GM12874 (cell line): ENCODE results near the gene FRRS1L.
A peak's percentile ranks its signal among the peaks of the same experiment; 100 is the strongest.

ENCODE experiments used
- CTCF ChIP-seq: IDR thresholded peaks from 2 replicates; pipeline ENCODE4 v1.5.1; 2011; ENCODE audit warnings: low read depth, mild to moderate bottlenecking, control low read depth, low read length, moderate library complexity; ENCODE audit not compliant: insufficient read depth

FRRS1L gene

GRCh38 chr9:109145051-109145450, 22.0 kb downstream of the FRRS1L start:
- no peak for TF ChIP-seq CTCF

GRCh38 chr9:109143881-109144562, 23.0 kb downstream of the FRRS1L start:
- TF ChIP-seq CTCF: peak; percentile 60; the same call in 1 of the 2 replicates

- no peak for TF ChIP-seq CTCF
Observed at GRCh38 chr9:109141375-109141774, 25.7 kb downstream of the FRRS1L start.

- no peak for TF ChIP-seq CTCF
Observed at GRCh38 chr9:109139851-109140250, 27.2 kb downstream of the FRRS1L start.

- TF ChIP-seq CTCF: no peak
Observed at GRCh38 chr9:109138421-109138820, 28.6 kb downstream of the FRRS1L start.

GRCh38 chr9:109134167-109134578, 32.9 kb downstream of the FRRS1L start:
- no peak for TF ChIP-seq CTCF

- no peak for TF ChIP-seq CTCF
Observed at GRCh38 chr9:109133533-109133932, 33.5 kb downstream of the FRRS1L start.

- TF ChIP-seq CTCF: no peak
Observed at GRCh38 chr9:109132567-109133021, 34.5 kb downstream of the FRRS1L start.
